Activated T-cell treated with anti-CD3 and anti-CD28 coated beads, Interleukin-2, amount 50 U/mL, for 1 hour (primary cell): ENCODE measurements around the gene INSIG1.

Experiments
- DNase-seq: peaks from one replicate; pipeline ENCODE4 v3.0.0-alpha.2; 2020

INSIG1 gene

DNA sequence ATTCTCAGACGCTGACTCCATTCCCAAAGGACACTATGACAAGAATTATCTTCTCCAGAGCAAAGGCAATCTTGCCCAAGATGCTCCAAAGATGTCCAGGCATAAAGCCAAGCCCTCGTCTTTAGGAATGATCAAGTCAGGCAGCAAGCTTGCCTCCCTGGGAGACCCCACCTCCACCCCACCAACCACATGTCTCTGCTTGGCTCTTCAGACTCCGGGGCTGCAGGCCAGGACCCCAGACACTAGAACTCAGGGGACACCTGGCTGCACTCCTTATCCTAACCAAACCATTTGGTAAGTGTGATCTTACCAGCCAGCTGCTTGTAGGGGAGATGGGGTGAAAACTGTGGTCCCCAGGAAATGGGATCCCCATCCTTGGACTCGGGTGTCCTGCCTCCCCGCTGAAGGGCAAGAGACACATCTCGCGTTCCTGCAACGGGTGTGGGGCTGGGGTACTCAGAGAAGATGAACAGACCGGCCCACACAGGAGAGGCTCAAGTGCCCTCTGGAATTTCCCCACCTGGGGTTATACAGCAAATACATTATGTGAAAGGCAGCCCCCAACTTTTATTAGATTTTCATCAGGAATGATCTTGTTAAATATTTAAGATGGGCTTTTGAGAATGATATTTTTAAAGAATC is 55.7 kb downstream of the INSIG1 start:
- no peak for DNase-seq

DNA sequence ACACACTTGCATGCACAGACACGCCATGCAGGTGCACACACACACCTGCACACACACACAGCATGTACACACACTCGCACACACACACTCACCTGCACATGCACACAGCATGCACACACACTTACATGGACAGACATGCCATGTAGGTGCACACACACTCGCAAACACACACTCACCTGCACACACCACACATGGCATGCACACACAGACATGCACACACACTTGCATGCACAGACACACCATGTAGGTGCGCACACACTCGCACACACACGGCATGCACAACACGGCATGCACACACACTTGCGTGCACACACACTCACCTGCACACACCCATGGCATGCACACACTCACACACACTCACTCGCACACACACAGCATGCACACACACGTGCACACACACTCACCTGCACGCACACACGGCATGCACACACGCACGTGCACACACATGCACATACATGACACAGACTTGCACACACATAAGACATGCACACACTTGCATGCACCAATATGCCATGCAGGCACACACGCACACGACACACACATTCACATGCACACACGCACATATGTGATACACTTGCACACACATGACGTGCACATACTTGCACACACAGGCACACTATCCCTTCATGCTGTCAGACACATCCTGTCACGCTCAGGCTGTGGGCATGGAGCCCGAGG is 56.8 kb downstream of the INSIG1 start:
- no peak for DNase-seq

DNA sequence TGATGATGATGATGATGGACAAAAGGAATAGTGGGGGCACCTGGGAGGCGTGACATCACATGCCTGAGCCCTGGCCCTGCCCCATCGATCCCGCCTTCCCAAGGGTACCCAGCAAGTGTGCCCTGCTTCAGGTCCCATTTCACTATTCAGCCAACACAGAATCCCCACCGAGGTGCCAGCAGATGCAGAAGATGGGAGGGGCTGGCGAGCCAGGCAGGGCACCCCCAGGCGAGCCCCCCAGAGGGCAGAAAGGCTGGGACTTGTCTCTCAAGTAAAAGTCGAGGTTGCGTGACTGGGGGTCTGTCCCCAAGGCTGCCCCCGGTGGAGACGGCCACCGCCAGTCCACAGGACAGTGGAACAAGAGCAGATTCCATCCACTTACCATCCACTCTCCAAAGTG is 57.5 kb downstream of the INSIG1 start:
- no peak for DNase-seq

DNA sequence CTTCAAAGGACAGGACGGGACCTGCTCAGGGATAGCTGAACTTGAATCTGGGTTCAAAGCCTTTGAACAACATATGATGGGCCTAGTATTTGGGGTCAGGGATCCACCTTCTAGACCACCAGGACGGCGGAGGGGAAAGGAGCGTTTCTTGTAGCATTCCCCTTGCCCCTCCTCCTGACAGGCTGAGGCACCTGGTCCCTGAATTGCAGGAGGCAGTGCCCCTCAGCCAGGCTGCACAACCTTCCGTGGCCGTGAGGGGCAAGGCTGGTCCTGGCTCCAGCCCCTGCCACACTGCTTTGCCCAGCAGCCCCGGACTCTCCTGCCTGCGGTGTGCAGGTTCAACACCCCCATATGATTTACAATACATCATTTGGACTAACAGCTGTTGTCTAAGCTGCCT is 58.1 kb downstream of the INSIG1 start:
- DNase-seq: no peak

DNA sequence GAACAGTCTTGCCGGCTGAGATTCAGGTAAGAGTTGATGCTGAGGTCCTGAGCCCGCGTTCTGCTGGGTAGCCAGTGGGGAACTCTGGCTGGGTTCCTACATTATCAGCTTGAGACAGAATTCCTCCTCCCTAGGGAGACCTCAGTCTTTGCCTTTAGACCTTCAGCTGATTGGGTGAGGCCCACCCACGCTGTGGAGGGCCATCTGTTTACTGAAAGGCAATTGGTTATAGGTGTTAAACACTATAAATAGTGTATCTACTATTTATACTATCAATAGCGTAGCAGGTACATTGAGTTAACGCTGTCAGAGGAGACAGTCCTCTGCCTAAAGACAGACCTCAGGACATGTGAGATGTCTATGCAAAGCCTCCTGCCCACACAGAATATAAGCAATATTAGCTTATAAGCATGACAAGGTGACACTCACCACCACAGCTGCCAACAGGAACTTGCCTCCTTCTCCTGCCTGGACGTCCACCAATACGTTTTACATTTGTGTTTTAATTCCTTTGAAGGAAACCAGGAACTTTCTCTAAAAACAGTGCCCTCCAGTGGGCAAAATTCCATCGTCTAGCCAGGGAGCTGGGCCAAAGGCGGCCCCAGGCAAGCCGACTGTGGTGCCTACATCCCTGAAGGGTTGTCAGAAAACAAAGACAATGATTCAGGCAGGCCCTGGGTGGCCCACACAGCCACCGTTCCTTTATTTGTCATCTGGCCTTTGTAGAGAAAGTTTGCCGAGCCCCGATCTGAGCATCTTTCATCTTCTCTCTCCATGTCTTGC is 58.8 kb downstream of the INSIG1 start:
- DNase-seq: no peak

DNA sequence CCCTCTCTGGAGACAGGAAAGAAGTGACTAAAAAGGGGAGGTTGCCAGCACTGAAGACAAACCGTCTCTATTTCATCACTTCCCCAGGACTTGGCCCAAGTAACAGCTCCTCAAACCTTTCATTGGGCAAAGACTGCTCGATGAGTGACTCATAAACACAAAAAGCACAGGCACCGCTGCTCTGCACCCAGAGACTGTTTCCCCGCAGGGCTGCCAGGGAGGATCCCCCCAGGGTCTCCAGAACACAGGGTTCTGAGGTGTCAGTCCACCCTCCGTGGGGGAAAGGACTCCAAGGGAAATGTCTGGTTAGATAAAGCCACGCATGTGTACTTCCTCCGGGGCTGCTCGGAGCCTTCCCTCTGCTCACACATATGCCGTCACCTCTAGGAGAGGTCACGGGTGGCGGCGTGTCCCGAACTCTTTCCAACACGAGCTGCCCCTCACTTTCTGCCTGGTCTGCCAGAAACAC is 59.9 kb downstream of the INSIG1 start:
- no peak for DNase-seq

DNA sequence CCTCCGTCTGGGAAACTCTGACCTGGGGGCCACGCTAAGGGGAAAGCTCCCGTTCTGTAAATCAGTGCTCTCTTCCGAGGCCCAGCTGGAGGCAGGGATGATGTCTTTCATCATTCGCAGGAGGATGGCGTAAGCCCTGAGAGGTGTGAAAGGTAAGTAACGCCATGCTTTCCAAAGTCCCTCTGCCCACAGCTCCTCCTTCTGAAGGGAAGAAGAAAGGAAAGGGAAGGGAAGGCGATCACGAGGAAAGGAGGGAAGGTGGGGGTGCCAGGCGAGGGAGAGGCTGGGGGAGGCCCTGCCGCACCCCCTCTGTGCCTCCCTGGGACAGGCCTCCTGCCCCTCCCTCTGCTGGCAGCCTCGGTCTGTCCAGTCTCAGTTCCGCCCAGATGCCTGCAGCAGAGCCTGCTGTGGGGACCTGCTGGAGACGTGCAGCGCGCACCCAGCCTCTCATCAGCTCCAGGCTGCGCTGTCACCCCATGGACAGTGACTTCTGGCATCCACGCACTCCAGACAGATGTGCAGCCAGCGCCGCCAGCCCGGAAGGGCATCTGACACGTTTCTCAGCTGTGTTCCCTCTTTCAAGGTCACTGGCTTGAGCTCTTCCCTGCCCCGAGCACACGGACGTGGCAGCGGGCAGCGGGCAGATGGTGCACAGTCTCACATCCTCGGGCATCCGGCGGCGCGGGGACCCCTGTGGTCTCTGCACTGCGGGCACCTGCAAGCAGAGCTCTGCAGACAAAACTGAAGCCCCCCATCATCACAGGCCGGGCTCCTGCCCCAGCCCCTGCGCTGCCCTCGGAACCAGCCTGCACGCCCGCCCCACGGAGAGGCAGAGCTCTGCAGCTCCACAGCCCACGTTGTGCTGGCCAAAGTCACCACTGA is 60.6 kb downstream of the INSIG1 start:
- no peak for DNase-seq

DNA sequence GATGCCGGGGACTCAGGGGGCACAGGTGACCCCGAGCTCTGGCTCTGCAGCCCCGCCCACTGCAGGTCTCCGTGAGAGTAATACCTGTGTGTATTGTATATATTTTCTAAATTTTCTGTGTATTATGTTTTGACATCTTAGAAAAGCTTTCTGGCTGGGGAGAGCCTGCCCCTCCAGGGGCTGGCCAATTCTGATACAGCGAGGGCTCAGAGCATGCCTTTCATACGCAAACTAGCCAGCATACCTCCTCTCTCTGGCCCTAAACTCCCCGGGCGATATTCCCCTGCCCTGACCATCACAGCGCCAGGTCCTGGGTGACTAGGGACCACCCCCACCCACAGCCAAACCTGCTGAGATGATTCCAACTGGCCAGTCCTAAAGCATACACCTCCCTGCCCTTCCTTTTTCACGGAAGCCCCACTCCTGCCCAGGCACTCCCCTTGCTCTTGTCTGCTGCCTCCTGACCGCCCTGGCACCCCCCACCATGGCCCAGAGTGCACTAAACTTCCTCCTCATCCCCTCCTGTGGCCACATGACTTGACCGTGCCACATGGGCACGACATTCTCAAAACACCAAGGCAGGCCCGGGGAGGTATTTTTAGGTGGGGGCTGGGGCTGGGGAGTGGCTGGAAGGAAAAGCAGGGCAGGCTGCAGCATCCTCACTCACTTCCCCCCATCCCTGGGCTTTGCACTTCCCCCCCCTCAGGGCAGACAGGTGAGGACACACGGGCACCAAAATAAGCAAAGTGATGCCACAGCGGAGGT is 61.5 kb downstream of the INSIG1 start:
- DNase-seq: no peak
